GM21515 (cell line): ENCODE measurements around the gene GJA5.
"Not testable (repeated sequence)": the region's sequence is repeated elsewhere in the genome, so short reads cannot be mapped to it uniquely, and the experiment has no call there.

ENCODE experiments used
- ATAC-seq: cut with Tn5 transposase; IDR thresholded peaks from one replicate; pipeline ENCODE4 v1.9.1; 2021; ENCODE audit not compliant: unreplicated experiment

GJA5 gene

GRCh38 chr1:147734291-147734841 lies 26.0 kb downstream of the GJA5 start:
- not testable (repeated sequence) for ATAC-seq

- no peak for ATAC-seq
These were observed 31.1 kb downstream of the GJA5 start for GRCh38 chr1:147729315-147729714.

- ATAC-seq = no peak
These were observed 34.2 kb downstream of the GJA5 start for GRCh38 chr1:147726168-147726567.

GRCh38 chr1:147725685-147726084 lies 34.7 kb downstream of the GJA5 start:
- ATAC-seq = no peak

GRCh38 chr1:147723691-147724323 lies 36.6 kb downstream of the GJA5 start:
- no peak for ATAC-seq

GRCh38 chr1:147722124-147722523 lies 38.3 kb downstream of the GJA5 start:
- no peak for ATAC-seq

GRCh38 chr1:147721716-147722115 lies 38.7 kb downstream of the GJA5 start:
- no peak for ATAC-seq

- ATAC-seq = no peak
These were observed 39.8 kb downstream of the GJA5 start for GRCh38 chr1:147720557-147720956.

GRCh38 chr1:147719711-147720225 lies 40.6 kb downstream of the GJA5 start:
- no peak for ATAC-seq

GRCh38 chr1:147719029-147719698 lies 41.2 kb downstream of the GJA5 start:
- ATAC-seq = no peak

- no peak for ATAC-seq
These were observed 42.7 kb downstream of the GJA5 start for GRCh38 chr1:147717706-147718097.

- no peak for ATAC-seq
These were observed 43.2 kb downstream of the GJA5 start for GRCh38 chr1:147717051-147717705.

GRCh38 chr1:147712605-147713004 lies 47.8 kb downstream of the GJA5 start:
- no peak for ATAC-seq
